HG03196 (cell line): ENCODE measurements around the gene IBA57.
"Not testable (repeated sequence)": the region's sequence is repeated elsewhere in the genome, so short reads cannot be mapped to it uniquely, and the experiment has no call there.

Experiments used
- ATAC-seq: cut with Tn5 transposase; IDR thresholded peaks from one replicate; pipeline ENCODE4 v1.9.1; 2021; ENCODE audit not compliant: unreplicated experiment

IBA57 gene

DNA sequence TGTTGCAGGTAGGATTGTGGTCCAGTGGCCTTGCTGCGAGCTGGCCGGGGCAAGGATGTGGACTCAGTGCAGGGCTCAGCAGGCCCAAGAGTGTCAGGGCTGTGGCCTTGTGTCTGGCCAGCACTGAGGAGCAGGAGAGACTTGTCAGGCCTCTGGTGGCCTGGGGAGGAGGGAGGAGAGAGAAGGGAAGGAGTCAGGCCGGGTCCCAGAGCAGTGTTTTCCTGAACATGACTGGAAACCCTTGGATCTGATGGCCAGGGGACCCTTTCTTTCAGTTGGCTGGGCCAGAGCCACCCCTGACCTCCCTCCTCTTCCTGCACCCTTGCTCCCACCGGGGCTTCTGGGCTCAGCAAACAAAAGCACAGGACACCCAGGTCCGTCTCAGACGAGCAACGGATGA, 5.1 kb downstream of the IBA57 start:
- no peak for ATAC-seq

DNA sequence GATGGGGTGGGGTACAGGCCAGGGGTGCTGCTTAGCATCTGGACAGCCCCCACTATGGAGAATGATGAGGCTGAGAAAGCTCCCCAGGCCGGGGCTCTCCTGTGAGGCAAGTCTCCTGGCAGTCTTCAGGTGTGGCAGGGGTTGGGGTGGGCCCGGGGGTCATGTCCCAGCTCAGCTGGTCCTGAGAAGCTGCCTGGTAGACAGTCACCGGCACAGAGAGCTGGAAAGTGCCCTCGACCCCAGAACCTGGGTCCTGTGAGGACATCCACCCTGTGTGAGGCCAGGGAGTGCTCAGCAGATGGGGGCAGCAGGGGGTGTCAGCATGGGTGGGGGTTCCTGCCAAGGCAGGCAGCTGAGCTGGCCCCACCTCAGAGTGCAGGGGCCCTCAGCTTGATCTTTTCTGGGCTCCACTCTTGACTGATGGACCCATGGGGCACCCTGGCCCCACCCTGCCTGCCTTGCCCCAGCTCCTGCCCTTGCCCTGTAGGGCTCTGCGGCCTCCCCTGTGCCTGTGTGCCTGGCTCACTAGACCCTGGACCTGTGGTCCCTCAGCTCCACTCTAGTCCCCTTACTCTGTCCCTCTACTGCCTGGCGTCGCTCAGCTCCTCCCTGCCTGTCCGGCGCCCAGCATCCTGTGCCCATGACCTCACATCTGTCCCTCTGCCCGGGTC, 5.8 kb downstream of the IBA57 start:
- no peak for ATAC-seq

DNA sequence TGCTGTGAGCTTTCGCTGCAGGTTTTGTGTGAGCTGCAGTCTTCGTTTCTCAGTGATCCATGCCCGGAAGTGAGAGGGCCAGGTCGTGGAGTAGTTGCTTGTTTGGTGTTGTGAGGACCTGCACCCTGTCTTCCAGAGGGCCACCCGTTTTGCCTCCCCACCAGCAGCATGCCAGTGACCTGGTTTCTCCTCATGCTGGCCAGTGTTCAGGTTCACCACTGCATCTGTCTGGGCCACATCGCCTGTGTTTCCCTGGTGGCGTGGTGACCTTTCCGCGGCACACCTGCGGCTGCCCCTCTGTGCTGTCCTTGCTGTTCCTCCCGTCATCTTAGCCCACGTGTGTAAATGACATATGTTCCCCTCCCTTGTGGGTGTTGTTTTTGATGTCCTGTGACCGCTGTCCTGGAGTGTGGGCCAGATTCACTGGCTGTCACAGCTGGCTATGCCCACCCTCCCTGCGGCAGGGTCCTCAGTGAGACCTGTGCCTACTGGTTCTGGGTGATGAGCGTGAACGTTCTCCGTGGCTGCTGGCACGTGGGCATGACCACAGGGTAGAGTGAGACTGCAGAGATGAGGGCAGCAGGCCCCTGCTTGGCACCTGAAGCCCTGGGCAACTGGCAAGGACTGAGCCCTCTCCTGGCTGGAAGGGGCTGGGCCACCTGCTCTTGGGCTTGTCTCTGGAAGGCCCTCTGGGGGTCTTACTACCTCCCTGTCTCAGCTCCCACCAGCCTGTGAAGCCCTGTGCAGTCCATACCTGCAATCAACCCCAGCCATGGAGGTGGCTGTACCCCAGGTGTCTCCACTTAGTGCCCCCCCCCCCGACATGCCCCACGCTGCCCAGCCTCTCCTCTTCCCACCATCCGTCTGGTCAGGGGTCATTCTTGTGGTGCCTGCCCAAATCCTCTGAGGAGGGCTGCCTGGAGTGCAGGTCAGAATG, 7.3 kb downstream of the IBA57 start:
- no peak for ATAC-seq

DNA sequence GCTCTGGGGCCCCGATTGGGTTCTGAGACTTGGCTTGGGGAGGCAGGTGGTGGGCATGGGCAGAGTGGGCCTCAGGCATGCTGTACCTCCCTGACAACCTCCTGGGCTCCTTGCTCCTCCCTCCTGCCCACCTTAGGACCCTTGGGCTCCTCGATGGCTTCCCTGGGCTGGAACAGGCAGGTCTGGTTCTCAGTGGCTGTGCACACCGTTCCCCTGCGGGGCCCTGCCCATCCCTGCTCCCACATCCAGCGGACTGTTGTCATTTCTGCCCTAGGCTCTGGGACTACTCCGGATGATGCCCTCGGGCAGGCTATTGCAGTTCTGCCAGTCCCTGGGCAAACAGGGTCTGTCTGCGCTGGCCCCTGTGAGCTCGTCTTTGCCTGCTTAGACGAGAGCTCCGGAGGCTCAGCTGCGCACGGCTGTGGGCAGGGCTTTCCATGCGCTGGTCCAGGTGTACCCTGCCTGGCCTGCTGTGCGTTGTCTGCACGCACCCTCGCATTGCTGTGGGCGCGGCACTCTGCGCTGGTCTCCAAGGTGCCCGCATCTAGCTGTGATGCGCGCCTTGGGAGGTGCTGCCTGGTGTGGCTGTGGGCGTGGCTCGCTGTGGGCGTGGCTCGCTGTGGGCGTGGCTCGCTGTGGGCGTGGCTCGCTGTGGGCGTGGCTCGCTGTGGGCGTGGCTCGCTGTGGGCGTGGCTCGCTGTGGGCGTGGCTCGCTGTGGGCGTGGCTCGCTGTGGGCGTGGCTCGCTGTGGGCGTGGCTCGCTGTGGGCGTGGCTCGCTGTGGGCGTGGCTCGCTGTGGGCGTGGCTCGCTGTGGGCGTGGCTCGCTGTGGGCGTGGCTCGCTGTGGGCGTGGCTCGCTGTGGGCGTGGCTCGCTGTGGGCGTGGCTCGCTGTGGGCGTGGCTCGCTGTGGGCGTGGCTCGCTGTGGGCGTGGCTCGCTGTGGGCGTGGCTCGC, 8.2 kb downstream of the IBA57 start:
- ATAC-seq = not testable (repeated sequence)

DNA sequence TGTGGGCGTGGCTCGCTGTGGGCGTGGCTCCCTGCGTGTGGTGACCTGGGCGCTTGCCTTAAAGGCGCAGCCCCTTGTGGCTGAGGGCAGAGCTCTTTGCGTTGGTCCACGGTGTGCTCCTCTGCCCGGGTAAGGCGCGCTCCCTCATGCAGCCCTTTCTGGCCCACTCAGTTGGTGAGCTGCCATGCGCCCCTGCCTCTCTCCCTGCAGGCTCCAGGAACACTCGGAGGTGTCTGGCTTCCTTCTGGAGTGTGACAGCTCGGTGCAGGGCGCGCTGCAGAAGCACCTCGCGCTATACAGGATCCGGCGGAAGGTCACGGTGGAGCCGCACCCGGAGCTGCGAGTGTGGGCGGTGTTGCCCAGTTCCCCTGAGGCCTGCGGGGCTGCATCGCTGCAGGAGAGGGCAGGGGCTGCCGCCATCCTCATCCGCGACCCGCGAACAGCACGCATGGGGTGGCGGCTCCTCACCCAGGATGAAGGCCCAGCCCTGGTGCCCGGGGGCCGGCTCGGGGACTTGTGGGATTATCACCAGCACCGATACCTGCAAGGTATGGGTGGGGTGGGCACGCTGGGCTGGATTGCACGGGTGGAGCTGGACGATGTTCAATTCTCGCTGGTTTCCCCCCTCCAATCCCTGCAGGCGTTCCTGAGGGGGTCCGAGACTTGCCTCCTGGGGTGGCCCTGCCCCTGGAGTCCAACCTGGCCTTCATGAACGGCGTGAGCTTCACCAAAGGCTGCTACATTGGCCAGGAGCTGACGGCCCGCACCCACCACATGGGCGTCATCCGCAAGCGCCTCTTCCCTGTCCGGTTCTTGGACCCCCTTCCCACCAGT, 9.1 kb downstream of the IBA57 start:
- no peak for ATAC-seq

DNA sequence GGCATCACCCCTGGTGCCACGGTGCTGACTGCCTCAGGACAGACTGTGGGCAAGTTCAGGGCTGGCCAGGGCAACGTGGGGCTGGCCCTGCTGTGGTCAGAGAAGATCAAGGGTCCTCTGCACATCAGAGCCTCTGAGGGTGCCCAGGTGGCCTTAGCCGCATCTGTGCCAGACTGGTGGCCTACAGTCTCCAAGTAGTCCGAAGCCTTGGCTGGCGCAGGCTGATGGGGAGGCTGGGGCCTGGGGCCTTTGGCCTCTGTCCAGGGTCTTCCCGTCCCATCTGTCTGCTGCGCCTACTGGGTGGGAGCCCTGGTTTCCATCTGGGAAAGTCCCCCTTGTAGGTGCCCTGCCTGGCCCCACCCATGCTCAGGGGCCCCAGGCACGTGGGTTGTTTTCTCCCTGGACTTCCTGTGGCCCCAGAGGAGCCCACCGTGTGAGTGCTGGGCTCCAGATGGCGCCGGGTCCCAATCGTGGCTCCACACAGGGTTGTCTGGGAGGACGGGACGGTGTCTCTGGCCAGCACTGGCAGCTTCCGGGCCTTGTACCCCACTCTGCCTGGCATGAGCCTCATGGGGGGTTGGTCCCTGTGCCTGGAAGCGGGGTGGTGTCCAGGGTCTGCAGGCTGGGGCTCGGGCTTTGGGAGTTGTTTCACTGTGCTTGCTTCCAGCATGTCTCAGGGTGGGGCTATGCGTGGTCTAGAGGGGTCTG, 9.9 kb downstream of the IBA57 start:
- ATAC-seq = no peak

DNA sequence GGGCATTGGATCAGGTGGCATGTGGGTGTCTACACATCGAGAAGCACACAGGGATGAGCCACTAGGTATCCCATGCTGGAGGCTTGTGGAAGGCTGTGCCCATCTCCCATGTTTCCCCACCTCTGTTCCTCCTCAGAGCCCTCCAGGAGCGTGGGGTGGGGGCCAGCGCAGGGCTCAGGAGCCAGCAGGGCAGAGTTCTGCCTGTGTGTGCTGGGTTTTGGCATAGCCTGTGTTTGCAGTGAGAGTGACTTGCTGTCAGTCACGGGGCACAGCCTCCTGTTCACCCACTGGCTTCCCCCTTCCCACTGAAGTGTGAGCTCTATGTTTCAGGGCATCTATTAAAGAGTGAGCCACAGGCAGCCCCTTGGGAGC, 10.4 kb downstream of the IBA57 start:
- ATAC-seq = no peak

DNA sequence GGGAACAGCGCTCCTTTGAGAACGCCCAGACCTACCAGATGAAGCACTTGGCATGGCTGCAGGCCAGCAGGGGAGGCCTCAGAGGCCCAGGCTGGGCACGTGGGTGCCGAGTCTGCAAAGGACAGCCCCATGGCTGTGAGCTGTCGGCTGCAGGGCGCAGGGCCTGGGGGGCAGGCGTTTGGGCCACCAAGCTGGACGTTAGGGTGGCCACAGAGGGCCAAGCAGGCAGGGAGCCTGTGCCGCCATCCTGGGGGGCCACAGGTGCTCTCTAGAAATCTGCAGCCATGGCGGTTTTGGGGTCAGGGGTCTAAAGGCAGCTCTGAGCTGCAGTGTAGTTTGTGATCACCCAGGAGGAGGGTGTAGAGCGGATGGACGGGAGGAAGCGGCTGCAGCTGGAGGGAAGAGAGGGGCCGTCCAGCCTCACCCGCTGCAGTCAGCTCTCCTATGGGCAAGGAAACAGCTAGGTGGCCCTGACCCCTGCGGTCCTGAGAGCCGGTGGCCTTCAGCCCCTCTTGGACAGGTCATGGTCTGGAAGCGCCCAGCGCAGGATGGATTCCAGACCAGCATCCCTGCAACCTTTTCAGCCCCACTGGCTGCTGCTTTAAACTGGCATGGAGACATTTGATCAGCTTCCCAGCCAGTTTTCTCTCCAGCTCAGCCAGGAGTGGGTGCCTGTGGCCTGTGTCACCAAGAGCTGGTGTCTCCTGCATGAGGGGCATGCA, 11.0 kb downstream of the IBA57 start:
- no peak for ATAC-seq

DNA sequence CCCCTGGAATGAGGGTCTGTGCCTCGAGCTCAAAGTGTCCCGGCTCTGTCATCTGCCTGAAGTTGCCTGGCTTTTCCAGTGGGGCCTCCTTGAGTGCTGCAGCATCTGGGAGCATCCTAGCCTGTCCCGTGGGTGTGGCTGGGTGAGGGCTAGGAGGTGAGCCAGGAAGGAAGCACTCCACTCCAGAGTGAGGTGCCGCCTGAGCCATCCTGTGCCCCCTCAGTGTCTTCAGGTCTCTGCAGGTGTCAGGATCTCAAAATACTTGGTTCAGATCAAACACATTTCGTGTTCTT, 11.5 kb downstream of the IBA57 start:
- ATAC-seq = no peak

DNA sequence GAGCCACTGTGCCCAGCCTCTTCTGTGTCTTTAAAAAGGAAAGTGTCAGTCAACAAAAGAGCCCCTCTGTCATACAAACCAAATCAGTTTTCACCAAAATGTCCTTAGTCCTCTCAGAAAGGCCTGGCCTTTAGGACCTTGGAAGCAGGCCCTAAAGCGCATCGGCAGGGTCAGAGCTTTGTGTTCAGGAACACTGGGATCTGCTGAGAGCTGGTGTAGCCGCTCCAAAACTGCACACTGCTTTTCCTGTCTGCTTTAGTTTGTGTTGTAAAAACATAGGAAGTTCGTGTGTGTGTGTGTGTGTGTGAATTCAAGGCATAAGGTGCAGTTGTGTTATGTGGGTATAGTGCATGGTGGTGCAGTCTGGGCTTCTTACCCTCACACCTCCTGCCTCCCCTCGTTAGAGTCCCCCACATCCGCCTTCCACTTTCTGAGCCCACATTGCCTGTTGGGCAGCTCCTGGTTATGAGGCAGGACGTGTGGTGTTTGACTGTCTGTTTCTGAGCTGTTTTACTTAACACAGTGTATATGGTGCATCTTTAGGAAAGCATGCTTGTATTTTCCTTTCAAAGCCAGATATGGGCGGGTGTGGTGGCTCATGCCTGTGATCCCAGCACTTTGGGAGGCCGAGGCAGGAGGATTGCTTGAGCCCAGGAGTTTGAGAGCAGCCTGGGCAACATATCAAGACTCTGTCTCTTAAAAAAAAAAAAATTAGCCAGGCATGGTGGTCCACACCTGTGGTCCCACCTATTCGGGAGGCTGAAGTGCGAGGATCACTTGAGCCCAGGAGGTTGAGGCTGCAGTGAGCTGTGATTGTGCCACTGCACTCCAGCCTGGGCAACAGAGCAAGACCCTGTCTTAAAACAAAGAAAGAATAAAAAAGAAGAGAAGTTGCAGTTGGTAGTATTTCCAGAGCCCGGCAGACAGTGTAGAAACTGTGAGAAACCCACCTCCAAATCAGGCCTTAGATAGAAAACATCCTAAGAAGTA, 12.4 kb downstream of the IBA57 start:
- no peak for ATAC-seq

DNA sequence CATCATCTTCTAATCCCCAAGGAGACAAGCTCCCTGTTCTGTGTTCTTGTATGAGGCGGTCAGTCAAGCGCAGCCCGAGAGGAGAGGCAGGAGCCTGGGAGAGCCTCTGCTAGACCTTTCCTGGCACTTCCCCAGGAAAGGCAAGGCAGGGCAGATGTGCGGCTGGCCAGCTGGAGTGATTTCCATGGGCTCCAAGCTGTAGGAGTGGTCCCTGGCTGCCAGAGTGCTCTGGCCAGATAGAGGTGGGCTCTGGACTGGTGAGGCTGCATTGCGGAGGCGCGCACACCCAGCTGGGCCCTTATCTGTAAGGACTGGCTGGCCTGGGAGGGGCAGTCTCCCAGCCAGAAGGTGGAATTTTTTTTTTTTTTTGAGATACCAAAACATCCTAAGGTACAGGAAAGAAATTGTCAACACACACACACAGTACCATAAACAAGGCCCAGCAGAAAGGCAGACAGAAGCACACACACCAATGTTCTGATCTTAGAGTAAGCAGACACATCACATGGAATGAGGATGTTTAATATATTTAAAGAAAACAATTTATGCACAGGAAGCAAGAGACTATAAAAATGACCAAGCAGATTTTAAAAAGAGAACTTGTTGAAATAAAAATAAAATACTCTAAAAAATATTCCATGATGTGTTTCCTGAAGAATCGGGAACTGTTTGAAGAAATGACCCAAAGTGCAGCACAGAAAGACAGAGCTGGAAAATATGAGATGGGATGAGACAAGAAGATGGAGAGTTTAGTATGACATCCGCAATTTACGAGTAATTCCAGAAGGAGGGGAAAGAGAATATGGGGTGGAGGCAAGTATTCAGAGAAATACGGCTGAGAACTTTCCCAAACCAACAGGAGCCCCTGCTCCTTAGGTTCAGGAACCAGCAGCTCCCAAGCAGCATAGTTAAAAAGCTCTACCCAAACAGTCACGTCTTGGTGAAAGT, 13.4 kb downstream of the IBA57 start:
- no peak for ATAC-seq

DNA sequence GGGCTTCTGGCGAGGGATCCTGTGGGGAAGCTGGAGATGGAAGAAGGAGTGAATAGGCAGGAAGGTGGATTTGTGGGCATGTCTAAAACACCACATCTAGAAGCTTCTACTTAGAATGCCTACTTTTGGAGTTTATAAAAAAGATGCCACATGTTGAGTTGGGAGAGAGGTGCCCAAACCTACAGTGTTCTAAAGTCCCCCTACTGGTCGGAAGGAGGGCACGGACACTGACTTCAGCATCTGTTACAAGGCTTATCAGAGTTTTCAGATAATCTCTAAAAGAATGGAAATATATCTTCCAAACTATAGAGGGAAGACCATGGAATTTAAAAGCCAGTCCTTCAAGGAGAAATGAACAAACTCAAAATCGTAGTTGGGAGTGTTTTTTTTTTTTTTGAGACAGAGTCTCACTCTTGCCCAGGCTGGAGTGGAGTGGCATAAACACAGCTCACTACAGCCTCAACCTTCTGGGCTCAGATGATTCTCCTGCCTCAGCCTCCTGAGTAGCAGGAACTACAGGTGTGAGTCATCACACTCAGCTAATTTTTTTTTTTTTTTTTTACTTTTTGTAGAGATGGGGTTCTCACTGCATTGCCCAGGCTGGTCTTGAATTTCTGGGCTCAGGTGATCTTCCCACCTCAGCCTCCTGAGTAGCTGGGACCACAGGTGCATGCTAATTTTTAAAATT, 14.8 kb downstream of the IBA57 start:
- ATAC-seq = no peak

DNA sequence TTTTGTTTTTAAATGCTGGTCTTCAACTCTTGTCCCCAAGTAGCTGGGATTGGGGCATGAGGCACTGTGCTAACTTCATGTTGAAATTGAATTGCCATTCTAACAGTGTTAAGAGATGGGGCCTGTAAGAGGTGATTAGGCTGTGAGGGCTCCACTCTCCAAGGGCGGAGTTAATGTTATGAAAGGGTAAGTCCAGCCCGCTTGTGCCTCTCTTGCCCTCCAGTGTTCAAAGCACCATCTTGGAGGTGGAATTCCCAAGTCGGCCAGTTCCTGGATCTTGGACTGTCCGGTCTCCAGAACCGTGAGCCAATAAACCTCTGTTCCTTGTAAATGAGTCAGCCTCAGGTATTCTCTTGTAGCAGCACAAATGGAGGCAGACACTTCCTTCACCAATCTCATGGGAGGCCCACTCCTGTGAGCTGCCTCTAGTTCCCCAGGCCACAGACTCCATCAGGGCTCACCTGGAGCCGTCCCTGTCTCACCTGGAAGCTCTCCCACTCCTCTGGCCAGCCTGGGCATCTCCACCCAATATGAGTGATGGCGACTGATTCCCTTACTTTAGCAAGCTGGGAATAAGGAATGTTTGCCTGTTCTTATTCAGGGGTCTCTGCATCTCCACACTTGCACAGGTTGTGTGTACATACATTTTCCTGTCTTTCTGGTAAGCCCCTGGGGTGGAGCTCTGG, 15.5 kb downstream of the IBA57 start:
- ATAC-seq = no peak

DNA sequence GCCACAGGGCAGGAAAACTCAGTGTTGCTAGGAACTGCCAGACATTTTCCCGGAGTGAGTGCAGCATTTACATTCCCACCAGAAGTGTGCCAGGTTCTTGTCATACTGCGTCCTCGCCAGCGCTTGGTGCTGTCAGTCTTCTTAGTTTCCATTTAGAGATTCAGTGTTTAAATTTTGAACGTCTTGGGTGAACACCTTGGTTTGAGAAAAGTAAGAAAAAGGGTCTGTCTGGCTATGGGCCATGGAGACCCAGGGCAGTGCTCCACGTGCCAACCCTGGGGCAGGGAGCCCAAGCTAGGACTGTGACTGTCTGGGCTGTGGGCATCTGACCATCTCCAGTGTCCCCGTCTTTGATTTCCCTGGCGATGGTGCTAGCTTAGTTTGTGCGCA, 16.0 kb downstream of the IBA57 start:
- no peak for ATAC-seq

DNA sequence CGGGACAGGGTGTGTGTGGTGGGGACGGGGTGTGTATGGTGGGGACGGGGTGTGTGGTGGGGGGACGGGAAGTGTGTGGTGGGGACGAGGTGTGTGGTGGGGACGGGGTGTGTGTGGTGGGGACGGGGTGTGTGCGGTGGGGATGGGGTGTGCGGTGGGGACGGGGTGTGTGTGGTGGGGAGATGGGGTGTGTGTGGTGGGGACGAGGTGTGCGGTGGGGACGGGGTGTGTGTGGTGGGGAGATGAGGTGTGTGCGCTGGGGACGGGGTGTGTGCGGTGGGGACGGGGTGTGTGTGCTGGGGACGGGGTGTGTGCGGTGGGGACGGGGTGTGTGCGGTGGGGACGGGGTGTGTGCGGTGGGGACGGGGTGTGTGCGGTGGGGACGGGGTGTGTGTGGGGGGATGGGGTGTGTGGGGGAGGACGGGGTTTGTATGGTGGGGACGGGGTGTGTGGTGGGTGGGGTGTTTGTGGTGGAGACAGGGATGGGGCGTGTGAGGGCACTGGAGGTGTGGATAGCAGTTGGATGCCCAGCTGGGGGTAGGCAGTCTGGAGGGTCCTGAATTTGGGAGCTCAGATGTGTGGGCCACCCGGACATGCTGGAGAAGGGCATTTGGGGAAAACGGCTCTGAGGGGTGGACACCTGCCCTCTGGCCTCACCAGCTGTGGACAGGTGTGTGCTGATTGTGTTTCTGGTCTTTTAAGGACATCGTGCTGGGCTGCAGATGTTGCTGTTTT, 16.9 kb downstream of the IBA57 start:
- no peak for ATAC-seq
